GM12864 (cell line): ENCODE measurements around the gene PRKG2.

Experiments used
- DNase-seq: peaks from one replicate; pipeline ENCODE4 v3.0.0-alpha.2; 2011; ENCODE audit warnings: low read depth
- H3K4me3 ChIP-seq: 2 replicates; pipeline ENCODE4 v1.5.1; 2011; ENCODE audit warnings: mild to moderate bottlenecking, low read depth, low read length, control low read depth
- TF ChIP-seq, protein P1 (sequence below): IDR thresholded peaks from 2 replicates; pipeline ENCODE4 v1.5.1; 2011; ENCODE audit warnings: low read depth, mild to moderate bottlenecking, moderate library complexity, low read length, control low read depth, inconsistent platforms; ENCODE audit errors: missing control alignments

The PRKG2 gene

DNA sequence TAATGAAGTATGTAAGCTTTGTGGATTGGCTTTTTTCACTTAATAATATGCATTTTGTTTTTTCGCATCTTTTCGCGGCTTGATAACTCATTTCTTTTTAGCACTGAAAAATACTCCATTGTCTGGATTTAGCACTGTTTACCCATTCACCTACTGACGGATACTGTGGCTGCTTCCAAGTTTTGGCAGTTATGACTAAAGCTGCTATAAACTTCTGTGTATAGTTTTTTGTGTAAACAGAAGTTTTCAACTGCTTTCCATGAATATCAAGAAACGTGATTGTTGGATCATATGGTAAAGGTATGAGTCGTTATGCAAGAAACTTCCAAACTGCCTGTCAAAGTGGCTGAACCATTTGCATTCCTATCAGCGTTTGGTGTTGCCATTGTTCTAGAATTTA, 96.9 kb downstream of the PRKG2 start:
- no peak overlapping the region for H3K4me3 ChIP-seq
- TF ChIP-seq, protein P1, sequence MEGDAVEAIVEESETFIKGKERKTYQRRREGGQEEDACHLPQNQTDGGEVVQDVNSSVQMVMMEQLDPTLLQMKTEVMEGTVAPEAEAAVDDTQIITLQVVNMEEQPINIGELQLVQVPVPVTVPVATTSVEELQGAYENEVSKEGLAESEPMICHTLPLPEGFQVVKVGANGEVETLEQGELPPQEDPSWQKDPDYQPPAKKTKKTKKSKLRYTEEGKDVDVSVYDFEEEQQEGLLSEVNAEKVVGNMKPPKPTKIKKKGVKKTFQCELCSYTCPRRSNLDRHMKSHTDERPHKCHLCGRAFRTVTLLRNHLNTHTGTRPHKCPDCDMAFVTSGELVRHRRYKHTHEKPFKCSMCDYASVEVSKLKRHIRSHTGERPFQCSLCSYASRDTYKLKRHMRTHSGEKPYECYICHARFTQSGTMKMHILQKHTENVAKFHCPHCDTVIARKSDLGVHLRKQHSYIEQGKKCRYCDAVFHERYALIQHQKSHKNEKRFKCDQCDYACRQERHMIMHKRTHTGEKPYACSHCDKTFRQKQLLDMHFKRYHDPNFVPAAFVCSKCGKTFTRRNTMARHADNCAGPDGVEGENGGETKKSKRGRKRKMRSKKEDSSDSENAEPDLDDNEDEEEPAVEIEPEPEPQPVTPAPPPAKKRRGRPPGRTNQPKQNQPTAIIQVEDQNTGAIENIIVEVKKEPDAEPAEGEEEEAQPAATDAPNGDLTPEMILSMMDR = no peak
- DNase-seq = no peak

DNA sequence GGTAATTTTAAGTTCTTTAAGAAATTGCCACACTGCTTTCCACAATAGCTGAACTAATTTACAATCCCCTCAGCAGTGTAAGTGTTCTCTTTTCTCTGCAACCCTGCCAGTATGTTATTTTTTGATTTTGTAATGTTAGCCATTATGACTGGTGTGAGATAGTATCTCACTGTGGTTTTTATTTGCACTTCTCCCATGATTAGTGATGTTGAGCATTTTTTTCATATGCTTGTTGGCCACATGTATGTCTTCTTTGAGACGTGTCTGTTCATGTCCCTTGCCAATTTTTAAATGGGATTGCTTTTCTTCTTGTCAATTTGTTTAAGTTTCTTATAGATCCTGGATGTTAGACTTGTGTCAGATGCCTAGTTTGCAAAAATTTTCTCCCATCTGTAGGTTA, 98.5 kb downstream of the PRKG2 start:
- H3K4me3 ChIP-seq = no peak overlapping the region
- TF ChIP-seq, protein P1 = no peak
- no peak for DNase-seq

DNA sequence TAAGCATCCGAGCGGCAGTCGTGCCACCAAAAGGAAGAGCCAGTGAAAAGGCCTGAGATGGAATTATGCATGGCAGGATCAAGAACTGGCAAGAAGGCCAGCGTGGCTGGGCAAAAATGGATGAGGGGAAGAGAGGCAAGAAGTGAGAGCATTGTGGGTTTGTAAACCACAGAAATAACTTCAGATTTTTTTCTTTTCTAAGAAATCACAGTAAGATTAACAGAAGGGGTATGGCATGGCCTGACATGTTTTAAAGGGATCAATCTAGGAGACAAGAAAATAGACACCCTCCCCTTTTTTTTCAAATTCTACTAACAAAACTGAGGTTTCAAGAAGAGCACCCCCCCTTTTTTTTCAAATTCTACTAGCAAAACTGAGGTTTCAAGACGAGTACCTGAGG, 102.0 kb downstream of the PRKG2 start:
- TF ChIP-seq, protein P1 = no peak
- DNase-seq = no peak
- no peak overlapping the region for H3K4me3 ChIP-seq

DNA sequence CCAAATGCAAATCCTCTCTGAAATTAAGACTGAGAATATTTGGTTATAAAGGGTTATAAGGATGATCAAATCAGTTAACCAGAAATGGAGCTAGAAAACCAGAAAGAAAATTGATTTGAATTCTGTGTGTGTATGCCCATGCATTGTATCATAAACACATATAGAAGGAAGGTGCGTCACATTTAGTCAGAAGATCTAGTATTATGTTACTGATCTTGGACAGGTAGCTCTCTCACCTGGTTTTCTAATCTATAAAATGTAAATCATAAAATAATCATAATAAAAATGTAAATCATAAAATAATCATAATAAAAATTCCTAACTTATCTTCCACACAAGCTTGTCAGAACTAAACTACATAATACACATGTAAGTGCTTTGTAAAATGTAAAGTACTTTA, 105.7 kb downstream of the PRKG2 start:
- TF ChIP-seq, protein P1 = no peak
- no peak for DNase-seq
- no peak overlapping the region for H3K4me3 ChIP-seq

DNA sequence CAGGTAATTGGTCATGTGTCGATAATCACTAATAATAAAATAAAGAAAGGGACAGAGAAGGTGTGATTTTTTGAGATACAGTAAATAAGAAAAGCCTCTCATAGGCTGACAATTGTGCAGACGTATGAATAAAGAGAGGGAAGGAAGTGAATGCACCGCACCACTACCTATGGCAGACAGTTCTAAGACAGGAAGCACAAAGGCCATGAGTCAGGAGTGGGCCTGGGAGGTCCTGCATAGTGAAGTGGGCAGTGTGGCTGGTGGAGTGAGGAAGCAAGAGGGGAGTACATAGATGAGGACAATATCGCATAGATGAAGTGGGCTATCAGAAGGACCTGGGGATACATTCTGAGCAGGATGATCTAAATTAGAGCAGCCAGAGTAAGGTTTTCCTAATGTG, 108.9 kb downstream of the PRKG2 start:
- TF ChIP-seq, protein P1 = no peak
- no peak for DNase-seq
- H3K4me3 ChIP-seq = no peak overlapping the region

DNA sequence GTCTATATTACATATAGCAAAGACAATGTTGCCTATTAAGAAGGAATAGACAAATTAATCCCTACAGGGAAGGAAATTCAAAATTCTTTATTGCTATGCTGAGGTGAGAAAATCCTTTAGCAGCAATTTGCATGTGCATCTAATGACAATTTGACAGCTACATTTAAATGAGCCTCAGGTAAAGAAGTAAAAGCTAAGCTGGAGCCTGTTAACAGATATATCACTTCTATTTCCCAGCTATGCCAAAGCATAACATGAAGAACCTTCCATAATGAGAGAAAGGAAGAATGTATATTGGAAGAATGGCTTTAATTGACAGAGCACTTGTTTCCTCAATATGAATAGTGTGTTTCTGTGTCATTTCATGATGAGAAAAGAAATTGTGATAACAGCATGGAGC, 112.9 kb downstream of the PRKG2 start:
- TF ChIP-seq, protein P1 = no peak
- DNase-seq = no peak
- H3K4me3 ChIP-seq = no peak overlapping the region

DNA sequence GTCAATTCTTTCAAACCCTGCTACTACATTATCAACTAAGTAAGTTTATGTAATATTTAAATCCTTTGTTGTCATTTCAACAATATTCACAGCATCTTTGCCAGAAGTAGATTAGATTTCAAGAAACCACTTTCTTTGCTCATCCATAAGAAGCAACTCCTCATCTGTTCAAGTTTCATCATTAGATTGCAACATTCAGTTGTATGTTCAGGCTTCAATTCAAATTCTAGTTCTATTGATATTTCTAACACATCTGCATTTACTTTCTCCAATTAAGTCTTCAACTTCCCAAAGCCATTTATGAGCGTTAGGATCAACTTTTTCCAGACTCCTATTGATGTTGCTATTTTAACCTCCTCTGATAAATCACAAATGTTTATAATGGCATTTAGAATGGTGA, 118.5 kb downstream of the PRKG2 start:
- TF ChIP-seq, protein P1 = no peak
- no peak overlapping the region for H3K4me3 ChIP-seq
- DNase-seq = no peak
